DMS153 treated with DMSO at 0.1 percent for 48 hours (cell line): ENCODE measurements around the gene RNF157.

ENCODE experiments used
- DNase-seq: peaks from one replicate; lab custom pipeline; 2025; ENCODE audit not compliant: unreplicated experiment; lab: John Stamatoyannopoulos, UW

Gene RNF157

DNA sequence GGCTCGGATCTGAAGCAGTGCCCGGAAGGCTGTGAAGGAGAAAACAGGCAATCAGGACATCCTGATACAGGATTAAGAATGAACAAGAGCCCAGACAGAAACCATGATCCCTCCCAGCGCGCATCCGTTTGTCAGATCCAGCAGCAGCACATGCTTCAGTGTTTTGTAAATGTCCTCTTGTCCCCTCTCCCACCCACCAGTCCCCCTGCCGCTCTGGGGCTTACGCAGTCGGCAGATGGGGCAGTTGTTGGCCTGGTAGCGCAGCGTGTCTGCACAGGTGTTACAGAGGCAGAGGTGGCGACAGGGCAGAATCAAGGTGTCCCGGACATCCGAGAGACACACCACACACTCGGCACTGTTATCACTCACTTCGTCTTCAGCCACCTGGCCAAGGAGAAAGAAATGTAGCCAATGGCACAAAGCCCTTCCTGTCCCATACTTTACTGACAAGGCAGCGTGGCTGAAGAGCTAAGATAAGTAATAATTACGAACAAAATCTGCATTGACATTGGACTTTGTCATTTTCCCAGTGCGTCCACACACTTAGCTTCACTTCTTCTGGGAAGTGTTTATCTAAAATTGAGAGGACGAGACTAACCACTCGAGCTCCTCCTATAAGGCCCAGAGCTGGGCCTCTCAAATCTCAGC, 78.5 kb downstream of the RNF157 start:
- no peak for DNase-seq

DNA sequence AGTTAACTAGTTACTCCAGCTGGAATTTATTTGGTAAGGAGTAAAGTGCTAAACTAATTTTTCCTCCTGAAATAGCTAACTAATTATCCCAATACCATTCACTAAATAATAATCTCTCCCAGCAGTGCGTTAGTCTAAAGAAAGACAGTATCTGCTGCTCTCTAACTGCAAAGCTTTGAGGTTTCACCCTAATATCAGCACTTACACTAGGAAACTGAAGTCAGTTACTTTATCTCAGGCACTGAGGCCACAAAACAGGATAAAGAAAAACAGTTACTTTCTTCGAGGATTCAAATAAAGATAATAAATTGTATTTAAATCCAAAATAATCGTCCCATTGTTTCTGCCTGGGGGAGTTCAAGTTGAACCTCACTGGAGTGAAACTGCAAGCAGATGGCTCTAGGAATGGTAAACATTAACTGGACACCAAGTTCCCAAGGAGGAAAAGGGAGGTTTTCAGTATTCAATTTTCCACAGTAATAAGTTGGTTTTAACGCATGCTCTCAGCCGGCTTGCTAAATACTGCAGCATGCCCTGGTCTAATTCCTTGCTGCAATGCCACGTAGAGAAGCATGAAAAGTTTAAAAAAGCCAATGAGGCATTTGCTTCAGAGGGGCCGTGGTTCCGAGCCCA, 79.3 kb downstream of the RNF157 start:
- DNase-seq: no peak

DNA sequence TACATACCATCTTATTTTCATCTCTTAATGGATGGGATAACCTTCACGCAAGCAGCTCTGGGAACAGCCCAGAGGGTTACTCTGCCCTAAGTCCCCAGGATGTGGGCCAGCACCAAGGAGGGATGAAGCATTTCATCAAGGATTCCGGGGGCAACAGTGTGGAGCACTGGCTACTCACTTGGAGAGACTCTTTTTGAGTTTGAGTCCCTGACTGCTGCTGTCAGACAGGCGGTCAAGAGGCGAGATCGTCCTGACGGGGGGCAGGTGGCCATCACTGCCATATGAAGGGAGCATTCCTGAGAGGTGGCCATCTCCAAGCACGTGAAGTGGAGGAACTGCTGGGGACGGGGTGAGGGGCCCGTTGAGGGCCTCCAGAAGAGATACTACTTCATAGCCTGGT, 81.1 kb downstream of the RNF157 start:
- no peak for DNase-seq

DNA sequence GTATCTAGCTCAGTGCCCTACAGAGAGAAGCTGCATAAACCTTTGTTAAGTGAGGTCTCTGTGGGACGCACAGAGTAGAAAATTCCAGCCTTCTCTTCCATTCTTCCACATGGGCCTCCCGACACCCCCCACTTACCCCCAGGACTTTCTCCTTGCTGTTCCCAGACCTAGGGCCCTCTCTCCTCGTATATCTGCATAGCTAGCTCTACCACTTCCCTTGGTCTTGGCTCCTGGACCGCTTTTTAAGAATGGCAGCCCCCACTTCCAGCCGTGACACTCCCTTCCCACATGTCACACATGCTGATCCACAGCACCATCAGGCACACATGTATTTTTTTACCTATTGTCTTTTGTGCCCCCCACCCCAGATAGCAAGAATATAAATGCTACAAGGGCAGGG, 82.5 kb downstream of the RNF157 start:
- no peak for DNase-seq

DNA sequence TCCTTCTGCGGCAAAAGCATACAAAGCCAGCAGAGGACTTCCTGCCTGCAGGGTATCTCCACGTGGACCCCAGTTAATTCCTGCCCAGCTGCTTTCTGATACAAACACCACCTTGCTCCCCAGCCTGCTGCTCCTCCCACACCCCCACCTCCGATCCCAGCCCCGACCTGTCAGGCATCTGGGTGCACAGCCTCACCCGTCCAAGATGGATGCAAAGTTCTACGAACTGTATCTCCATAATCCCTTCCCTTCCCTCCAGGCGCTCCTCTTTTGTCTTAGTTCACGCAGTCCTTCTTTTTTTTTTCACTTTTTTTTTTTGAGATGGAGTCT, 83.7 kb downstream of the RNF157 start:
- no peak for DNase-seq

DNA sequence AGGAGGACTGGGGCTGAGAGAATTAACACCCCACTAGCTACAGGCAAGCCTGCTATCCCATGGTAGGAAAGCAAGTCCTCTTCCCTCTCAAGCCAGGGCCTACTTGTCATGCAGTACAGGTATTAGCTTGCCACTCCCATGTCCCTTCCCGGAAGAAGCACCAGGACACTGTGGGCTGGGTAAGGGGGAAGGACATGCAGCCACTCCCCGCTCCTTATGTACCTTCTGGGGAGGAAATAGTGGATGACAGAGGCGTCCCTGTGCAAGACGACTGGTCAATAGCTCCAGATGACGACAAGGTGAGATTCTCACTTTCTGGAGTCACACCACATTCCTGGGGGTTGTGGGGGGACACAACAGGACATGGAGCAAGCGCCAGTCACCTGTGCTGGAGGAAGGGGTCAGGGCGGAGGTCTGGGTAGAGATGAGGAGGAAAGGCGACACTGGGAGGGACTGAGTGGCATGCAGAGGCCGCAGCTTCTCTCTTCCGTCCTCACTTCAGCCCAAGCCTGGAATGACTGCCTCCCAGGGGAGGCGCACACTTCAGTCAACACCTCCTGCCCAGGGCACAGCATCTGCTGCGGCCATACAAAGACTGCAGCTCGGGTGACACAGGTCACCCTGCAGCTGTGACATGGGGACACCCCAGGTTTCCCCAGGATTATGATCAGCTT, 84.2 kb downstream of the RNF157 start:
- no peak for DNase-seq

DNA sequence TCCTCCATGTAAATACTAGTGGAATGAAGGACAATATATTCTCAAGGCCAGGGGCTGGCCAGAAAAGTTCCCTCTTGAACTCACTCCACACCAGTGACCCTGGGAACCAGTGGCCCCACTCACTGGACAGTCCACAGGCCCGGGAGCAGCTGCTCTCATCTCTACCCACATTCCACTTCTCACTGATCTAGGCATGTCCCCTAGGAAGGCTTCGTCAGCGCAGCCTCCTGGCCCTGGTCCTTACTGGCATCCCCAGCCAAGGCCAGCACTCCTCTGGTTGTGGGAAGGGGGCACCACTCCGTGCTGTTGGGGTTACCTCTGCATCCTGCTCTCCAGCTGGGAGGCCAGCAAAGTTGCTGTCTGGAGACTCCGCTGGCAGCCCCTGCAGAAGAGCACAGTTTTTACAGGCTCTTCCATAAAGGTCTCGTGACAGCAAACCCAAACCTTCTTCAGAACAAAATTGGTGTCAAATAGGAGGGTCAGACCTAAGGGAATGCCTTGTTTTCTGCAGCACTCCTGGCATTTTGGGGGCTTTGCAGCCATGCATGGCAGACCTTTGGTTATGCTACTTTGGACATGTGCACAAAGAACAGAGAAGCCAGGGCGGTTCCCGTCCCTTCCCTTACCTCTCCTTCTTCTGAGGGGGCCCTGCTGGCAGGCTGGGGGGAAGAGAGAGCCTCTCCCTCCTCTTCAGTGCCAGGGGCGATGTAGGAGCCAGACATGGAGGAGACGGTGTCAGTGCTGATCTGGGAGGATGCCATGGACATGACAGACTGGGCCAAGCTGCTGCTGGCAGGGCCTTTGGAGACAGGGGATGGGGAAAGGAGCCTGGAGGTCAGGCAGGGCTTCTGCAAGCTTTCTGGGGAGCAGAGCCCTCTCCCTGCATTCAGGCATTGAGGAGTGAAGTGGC, 85.1 kb downstream of the RNF157 start:
- no peak for DNase-seq

DNA sequence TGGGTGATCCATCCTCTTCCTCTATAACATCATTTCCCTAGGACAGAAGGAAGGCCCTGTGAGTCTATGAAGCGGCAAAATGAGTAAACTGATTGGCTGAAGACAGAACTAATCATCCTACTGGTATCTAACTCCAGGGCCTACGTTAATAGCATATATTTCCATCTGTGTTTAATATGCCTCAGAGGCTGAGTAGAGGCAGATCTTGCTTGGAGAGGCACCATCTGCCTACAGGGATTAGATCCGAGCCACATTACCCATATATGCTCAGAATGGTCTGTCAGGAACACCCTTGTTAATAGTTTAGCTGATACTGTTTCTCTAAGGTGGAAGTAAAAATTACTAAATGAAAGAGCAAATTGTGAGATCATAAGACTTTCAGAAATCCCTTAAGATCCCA, 86.0 kb downstream of the RNF157 start:
- no peak for DNase-seq

DNA sequence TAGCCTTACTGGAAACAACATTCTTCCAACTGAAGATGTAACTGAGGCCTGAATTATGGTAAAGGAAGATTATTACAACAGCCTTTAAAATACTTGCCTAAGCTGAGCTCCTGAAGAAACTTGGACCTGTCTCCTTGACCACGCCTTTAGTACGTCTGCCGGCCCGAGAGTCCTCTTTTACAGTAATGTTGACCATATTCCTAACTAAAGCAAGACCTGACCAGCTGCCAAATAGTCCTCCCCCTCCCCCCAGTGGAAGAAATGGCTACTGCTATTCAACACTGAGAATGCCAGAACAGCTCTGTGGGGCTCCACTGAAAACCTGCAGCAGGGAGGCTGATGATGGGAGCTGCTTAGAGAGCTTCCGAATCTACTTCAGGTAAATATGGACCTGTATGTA, 86.7 kb downstream of the RNF157 start:
- DNase-seq: no peak

DNA sequence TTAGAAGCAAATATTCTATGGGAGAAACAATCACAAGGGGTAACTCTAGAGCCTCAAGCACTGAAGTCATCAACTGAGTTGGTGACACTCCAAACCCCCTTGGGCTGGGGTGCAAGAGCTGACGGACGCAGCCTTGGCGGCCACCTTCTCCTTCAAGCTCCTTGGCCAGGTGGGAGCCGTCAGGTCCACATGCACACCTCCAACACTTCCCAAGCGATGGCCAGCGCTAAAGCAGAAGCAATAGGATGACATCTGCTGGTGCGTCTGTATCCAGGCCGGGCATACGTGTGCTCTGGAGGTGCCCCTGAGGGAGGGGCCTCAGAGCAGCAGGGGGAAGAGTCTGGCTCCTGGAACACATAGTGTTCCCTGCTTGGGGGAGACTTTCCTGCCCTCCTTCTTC, 87.1 kb downstream of the RNF157 start:
- no peak for DNase-seq

DNA sequence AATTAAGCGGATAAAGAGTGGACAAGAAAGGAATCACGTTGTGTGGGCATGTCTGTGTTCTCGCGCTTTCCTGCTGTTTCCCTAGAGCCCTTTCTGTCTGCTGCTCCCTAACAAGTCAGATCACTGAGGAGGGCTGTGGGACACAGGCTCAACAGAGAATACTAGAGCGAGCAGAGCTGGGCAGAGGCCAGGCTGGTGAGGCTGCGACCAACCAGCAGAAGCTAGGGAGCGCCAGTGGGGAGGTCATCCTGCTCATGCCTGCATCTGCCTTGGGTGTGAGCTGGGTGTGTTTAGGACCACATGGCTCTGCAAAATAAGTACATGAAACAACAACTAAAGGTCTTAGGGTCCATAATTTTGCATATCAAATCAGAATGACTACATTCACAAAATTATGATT, 87.7 kb downstream of the RNF157 start:
- DNase-seq: no peak

DNA sequence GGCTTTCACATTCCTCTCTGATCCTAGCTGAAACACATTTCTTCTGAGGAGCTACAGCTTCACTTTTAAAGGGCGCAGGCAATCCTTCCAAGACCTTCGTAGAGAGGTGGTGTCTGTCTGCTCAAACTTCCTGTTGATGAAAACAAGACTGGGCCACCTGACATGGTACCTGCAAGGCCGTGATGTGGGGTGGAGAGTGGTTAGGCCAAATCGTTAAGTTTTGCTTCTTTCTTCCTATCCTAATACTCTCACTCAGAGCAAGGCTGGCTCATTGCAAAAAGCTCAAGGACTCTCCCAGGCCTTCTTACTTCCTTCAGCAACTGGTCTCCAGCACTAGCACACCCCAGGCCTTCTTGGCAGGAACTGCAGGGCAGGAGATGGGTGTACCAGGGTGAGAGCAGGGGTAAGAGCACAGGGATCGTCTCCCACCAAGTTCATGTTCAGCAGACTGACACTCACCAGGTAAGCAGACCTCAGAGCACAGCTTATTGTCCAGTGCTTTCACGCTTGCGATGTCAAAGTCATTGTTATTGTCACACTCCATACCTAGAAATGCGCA, 88.3 kb downstream of the RNF157 start:
- DNase-seq: no peak

DNA sequence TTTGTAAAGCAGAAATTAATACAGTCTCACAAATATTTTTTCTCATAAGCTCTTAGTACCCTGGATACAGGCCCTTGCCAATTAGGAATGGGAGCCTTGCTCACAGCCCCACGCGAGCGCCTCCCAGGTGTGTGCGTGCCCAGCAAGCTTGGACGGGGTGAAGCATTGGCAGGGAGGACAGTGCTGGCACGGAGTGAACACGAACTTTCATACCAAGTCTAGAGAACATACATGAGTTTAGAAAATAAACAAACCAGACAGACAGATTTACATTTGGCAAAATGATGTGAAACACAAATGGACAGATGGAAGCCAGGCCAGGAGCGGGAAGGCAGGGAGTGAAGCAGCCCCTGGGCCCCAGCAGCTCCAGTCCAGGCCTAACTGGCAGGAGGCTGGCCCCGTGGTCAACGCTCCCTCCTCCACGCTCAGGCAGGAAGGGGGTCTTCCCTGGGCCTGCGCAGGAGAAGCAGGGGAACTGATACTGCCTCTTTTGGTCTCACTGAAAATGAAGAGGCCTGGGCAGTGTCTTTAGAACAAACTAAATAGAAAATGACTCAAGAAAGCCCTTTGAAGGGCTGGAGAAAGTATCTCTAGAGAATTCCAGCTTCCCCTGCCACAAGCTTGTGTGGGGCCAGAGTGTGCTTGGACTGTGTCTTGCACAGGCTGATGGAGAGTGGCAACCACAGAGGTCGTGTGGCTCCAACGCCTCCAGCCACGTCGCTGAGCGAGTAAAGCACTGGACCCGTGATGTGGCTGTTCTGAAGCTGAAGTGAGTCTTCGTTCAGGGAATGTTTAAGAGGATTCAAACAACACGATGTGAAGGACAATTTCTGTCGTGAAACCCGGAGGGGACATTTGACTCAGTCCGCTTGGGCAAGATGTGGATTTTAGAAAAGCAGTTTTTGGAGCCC, 89.3 kb downstream of the RNF157 start:
- no peak for DNase-seq

DNA sequence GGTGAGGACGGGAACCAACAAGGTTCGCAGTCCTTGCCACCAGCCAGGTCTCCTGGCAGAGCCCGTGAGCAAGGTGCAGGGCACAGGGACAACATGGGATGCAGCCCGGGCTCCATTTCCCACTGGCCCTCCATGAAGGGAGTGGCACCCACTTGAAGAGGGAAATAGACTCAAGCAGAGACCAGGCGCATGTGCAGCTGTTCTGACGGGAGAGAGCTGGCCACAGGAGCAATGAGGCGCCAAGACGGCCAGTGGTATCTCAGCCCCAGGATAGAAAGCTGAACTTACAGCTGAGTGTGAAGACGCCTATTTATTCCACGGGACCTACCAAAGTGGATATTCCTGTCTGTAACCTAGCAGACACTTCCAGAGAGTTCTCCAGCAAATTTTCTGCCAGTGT, 91.1 kb downstream of the RNF157 start:
- no peak for DNase-seq

DNA sequence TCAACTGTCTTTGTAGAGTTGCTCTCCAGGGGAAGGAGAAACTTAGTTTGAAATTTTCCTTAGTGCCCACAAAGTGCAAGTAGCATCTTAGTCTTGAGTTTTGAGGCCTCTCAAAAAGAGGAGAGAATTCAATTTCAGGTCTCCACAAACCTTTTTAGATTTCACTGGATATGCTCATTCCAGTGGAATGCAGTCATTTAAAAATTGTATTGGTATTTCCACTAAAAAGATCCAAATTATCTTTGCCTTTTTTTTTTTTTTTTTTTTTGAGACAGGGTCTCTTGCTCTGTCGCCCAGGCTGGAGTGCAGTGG, 92.3 kb downstream of the RNF157 start:
- DNase-seq: no peak

DNA sequence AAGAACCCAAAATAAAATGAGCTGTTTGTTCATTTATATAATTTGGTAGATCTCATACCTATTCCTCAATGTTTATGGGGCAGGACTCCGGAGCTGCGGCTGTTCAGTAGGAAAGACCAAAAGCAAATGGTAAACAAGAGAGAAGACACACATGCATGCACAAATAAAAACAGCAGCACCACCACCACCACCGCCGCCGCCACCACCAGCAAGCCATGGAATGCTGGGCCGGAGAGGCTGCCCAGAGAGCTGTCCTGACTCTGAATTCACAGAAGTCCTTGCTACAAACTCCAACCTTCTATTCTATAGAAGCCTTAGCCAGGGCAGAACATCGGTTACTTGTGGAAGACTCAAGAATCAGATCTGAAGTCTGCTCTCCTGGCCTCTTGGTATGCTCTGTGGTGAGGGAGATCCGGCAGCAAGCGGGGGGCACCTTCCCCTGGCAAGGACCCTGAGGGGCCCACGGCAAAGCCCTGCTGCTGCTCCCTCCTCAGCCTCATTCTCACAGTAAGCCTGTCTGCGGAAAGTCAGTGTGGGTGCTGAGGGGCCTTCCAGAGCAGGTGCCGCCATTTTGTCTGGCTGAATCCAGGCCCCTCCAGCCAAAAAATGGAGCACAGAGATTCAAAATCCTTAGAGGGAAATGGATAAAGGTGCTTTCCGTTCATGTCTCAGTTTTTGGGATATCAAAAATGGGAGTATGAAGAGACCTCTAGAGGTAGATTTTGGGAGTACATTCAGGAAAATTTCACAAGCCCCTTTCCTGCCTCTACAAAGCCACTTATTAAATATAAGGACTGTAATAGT, 92.9 kb downstream of the RNF157 start:
- DNase-seq: peak; percentile 33

DNA sequence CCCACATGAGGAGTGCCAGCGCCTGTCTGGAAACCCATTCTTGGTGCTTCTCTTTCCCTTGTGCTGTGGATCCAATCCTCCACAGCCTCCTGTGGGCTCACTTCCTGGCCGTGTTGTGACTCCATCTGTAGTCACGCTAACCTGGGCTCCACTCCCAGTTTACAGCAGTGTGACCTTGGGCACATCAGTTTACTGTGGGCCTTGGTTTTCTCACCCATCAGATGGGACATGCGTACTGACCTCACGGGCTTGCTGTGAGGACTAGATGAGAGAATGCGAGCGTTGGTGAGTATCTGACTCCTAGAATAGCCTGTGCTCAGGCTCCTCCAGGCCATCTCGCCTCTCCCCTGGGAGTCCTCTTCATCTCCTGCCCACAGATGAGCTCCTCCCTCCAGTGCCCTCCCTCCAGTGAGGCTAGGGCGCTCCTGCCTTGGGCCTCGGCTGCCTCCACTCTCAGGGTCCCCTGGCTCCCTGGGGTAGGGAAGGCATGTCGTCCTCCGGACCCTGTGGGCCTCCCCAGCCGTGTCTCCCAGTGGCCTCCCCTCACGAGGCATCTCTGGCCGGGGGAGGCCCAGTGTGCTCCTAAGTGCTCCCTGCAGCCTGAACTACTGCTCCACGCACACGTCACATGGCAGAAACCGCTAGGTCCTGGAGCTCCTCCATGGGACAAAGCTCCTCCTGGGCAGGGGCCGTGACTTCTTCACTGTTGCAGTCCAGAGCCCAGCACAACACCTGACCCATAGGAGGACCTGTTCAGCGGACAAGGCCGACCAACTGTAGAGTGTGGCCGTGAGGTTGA, 94.0 kb downstream of the RNF157 start:
- no peak for DNase-seq

DNA sequence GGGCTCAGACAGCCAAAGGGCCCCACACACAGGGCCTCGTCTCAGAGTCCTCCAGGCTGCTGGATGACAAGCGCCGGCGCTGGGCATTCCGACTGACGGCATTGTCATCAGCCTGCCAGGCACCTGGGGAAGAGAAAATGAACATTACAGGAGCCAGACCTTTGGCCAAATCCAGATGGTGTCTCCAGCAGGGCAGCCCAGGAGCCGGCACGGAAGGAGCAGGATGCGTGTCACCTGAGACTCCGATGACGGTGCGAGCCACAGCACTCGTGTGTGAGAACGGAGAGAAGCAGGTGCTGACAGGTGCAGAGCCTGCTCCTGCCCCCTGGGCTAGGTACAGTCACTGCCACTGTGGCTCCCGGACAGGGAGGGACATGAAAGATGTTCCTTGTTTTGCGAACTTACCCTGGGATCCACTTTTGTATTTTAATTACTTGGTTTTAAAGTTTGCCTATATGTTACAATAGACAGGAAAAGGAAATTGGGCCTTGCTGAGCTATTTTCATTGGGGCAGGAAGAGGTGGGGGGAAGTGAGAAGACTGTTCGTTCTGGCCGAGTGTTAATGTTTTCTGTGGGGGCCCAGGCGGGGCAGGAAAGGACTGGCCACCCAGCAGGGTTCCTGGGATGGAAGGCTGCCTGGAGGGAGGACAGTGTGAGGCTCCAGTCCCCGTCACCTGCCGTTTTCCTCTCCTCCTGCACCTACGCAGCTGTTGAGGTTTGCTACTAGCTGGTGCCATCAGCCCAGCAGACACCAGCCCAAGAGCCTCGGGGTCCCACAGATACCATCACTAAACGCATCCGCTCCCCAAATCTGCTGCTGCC, 94.9 kb downstream of the RNF157 start:
- peak; percentile 20 for DNase-seq
